ENCODE measurements around the gene CARS1.

Gene CARS1

DNA sequence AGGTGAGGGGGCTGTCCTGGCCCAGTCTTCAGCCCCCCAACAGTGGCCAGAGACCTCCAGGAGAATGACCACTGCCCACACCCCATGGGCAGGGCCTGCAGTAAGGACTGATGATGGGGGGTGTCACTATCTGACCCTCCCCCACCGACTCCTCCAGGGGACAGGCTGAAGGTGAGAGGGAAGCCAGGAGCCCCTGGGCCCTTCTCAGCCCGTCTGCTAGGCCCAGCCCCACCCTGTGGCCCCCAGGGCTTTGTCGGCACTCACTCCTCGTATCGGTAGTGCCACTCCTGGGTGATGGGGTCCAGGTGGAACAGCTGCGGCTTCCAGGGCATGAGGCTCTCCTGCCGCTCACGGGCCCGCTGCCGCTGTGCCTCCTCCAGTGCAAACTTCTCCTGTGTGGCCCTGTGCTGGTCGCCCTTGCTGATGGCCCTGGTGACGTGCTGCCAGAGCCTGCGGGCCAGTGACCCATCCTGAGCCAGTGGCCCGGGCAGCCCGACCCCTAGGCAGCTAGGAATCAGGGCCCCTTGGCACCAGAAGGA is 35.4 kb upstream of the CARS1 start:
- no peak for DNase-seq
- Histone ChIP-seq H3K9me3 (ENCODE audit: control extremely low read depth in 1 of 5, control insufficient read depth in 4 of 5, insufficient read depth in 2 of 5, low read depth in 1 of 5, low read length in 4 of 5) (no peaks in the 10 kb centered on the region), H3K4me1 (ENCODE audit: control extremely low read depth in 1 of 4, control insufficient read depth in 4 of 4, insufficient read depth in 4 of 4, low read length in 3 of 4) (peaks cover 0 to 14% (median 6%) of the 10 kb centered on the region in 4 experiments), H3K36me3 (ENCODE audit: control insufficient read depth in 4 of 4, insufficient read depth in 4 of 4, low read length in 3 of 4) (peaks cover 0 to 30% (median 12%) of the 10 kb centered on the region in 4 experiments), H3K27me3 (replicated peaks in 2 of 5; ENCODE audit: control insufficient read depth in 4 of 5, insufficient read depth in 5 of 5, low read length in 4 of 5) (no peaks in the 10 kb centered on the region), H3K27ac (ENCODE audit: insufficient read depth in 1 of 2, low read depth in 1 of 2, low read length in 2 of 2, poor library complexity in 1 of 2, severe bottlenecking in 2 of 2) (no peak overlapping the region), H3K4me3 (ENCODE audit: control insufficient read depth in 1 of 7, extremely low read depth in 1 of 7, insufficient read depth in 4 of 7, low read depth in 2 of 7, low read length in 6 of 7) (no peak overlapping the region)
- WGBS (ENCODE audit: insufficient coverage) = 95% methylated on average over 11 of the region's 15 CpGs
- POLR2A ChIA-PET = no interaction called here
- CTCF ChIA-PET = interaction anchor here (0.9 to 6.8 kb wide), 6 partner anchors 11 to 122 kb away, joined by 3 to 87 read pairs (median 4); no protein-coding TSS in a partner anchor

DNA sequence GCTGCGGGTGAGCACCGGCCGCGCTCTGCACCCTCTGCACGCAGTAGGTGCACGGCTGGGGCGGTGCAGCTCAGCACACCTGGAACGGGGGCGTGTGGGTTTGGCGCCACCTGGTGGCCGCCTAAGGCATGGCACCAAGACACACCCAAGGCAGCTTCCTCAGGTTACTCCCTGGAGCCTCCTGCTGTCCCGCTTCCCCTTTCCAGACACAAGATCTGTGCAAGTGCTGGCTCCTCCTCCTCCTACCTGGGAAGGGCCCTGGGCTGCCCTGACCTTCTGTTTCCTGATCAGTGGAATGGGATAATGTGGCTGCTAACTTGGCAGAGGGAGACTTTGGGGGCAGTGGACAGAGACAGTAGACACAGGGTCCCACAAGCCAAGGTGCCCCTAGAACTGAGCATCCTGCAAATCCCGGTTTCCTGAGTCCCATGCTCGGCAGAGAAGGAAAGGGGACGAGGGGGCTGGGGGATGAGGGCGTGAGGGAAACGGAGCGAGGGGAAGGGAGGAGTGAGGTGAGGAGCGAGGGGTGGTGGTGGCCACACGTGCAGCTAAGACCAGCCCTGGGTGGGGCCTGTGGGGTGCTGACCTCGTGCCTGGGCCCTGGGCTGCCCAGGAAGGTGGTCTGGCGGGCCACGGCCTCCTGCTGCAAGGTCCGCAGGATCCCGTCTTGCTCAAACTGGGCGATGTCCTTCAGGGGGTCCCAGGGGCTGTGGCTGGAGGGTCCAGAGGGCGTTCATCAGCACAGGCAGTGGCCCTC is 34.8 kb upstream of the CARS1 start:
- CTCF ChIA-PET = interaction anchor here (0.6 to 6.8 kb wide), 21 partner anchors 12 to 559 kb away, joined by 3 to 87 read pairs (median 5); no protein-coding TSS in a partner anchor
- no peak overlapping the region for H3K4me3 ChIP-seq (ENCODE audit: control insufficient read depth in 1 of 7, extremely low read depth in 1 of 7, insufficient read depth in 4 of 7, low read depth in 2 of 7, low read length in 6 of 7)
- peak; percentile 43 to 54 (median 45) for DNase-seq
- peaks cover 0 to 30% (median 12%) of the 10 kb centered on the region in 4 experiments for H3K36me3 ChIP-seq (ENCODE audit: control insufficient read depth in 4 of 4, insufficient read depth in 4 of 4, low read length in 3 of 4)
- H3K27ac ChIP-seq (ENCODE audit: insufficient read depth in 1 of 2, low read depth in 1 of 2, low read length in 2 of 2, poor library complexity in 1 of 2, severe bottlenecking in 2 of 2) = no peak overlapping the region
- H3K9me3 ChIP-seq (ENCODE audit: control extremely low read depth in 1 of 5, control insufficient read depth in 4 of 5, insufficient read depth in 2 of 5, low read depth in 1 of 5, low read length in 4 of 5) = no peaks in the 10 kb centered on the region
- 33% methylated on average over 19 of the region's 27 CpGs for WGBS (ENCODE audit: insufficient coverage)
- H3K27me3 ChIP-seq (replicated peaks in 2 of 5; ENCODE audit: control insufficient read depth in 4 of 5, insufficient read depth in 5 of 5, low read length in 4 of 5) = no peaks in the 10 kb centered on the region
- POLR2A ChIA-PET = no interaction called here
- peaks cover 0 to 15% (median 6%) of the 10 kb centered on the region in 4 experiments for H3K4me1 ChIP-seq (ENCODE audit: control extremely low read depth in 1 of 4, control insufficient read depth in 4 of 4, insufficient read depth in 4 of 4, low read length in 3 of 4)

DNA sequence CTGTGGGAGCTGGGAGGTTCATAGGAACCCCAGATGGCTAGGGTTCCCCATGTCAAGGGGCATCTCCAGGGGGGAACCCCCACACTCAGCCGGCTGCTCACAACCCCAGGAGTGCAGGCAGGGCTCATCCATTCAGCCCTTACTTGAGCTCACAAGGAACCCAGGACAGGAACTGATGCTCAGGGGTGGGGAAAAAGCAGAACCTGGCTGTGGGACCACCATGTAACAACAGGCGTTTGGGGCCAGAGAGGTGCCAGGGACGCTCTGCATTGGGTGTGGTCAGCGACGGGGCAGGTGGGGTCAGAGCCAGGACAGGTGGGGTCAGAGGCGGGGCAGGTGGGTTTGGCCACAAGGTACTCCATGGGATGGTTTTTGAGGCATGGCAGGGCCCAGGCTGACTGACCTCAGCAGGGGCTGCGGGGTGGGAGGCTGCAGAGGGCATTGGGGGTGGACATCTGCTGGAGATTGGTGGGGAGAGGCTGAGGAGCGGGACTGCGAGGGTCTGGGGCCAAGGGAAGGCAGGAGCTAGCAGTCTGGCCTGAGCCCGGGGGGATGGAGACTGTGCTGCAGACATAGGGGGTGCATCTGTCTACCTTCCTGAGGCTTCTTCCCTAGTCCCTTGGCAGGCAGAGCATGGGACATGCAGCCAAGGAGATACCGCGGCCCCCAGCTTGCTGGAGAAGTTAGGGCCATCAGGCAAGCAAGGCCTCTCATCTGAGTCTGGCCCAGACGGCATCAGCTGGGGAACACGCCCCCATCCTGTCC is 34.0 kb upstream of the CARS1 start:
- H3K36me3 ChIP-seq (ENCODE audit: control insufficient read depth in 4 of 4, insufficient read depth in 4 of 4, low read length in 3 of 4) = peaks cover 0 to 30% (median 12%) of the 10 kb centered on the region in 4 experiments
- no peak overlapping the region for H3K27ac ChIP-seq (ENCODE audit: insufficient read depth in 1 of 2, low read depth in 1 of 2, low read length in 2 of 2, poor library complexity in 1 of 2, severe bottlenecking in 2 of 2)
- ChIA-PET POLR2A (no interaction called here), CTCF (interaction anchor here (0.6 to 6.8 kb wide), 24 partner anchors 12 to 560 kb away, joined by 3 to 87 read pairs (median 4); no protein-coding TSS in a partner anchor)
- no peaks in the 10 kb centered on the region for H3K27me3 ChIP-seq (replicated peaks in 2 of 5; ENCODE audit: control insufficient read depth in 4 of 5, insufficient read depth in 5 of 5, low read length in 4 of 5)
- H3K9me3 ChIP-seq (ENCODE audit: control extremely low read depth in 1 of 5, control insufficient read depth in 4 of 5, insufficient read depth in 2 of 5, low read depth in 1 of 5, low read length in 4 of 5) = no peaks in the 10 kb centered on the region
- no peak overlapping the region for H3K4me3 ChIP-seq (ENCODE audit: control insufficient read depth in 1 of 7, extremely low read depth in 1 of 7, insufficient read depth in 4 of 7, low read depth in 2 of 7, low read length in 6 of 7)
- WGBS (ENCODE audit: insufficient coverage) = 83% methylated on average over 13 of the region's 14 CpGs
- H3K4me1 ChIP-seq (ENCODE audit: control extremely low read depth in 1 of 4, control insufficient read depth in 4 of 4, insufficient read depth in 4 of 4, low read length in 3 of 4) = peaks cover 0 to 15% (median 6%) of the 10 kb centered on the region in 4 experiments
- no peak for DNase-seq

DNA sequence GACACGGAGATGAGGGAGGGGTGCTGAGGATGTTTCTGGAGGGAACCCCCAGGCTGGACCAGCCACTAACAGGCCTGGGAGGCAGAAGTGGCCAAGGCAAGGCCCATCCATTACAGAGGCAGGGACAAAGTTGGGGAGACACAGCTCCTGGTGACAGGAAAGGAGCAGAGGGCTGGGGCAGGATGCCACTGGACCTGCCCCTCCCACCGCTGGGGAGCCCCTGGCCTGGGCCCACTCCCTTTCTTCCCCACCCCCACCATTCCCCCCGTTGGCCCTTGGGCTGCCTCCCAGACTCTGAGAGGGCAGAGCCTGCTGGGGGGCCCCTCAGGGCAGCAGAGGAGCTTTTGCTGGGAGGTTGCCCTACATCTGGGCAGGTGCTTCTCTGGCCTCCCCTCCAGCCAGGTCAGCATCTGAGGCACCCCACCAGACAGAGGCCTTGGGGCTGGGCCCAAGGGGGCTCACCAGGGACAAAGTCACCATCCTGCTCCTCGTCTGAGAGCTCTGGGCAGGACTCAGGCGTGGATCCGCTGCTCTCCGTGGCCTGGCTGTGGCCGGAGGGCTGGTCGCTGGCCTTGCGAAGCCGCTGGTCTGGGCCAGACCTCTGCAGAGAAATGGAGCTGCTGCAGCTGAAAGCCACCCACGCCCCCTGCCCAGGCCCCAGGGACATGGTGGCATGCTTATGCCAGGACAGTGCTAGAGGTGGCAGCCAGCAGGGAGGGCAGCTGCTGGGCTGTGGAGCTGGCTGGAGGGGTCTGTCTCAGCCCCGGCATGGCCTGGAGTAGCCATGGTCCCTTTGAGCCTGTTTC is 33.1 kb upstream of the CARS1 start:
- ChIA-PET CTCF (interaction anchor here (0.7 to 6.8 kb wide), 16 partner anchors 12 to 559 kb away, joined by 3 to 87 read pairs (median 6); no protein-coding TSS in a partner anchor), POLR2A (no interaction called here)
- Histone ChIP-seq H3K27ac (ENCODE audit: insufficient read depth in 1 of 2, low read depth in 1 of 2, low read length in 2 of 2, poor library complexity in 1 of 2, severe bottlenecking in 2 of 2) (no peak overlapping the region), H3K36me3 (ENCODE audit: control insufficient read depth in 4 of 4, insufficient read depth in 4 of 4, low read length in 3 of 4) (peaks cover 0 to 27% (median 10%) of the 10 kb centered on the region in 4 experiments), H3K4me3 (ENCODE audit: control insufficient read depth in 1 of 7, extremely low read depth in 1 of 7, insufficient read depth in 4 of 7, low read depth in 2 of 7, low read length in 6 of 7) (no peak overlapping the region), H3K27me3 (replicated peaks in 2 of 5; ENCODE audit: control insufficient read depth in 4 of 5, insufficient read depth in 5 of 5, low read length in 4 of 5) (peaks cover 0 to 1% (median 0%) of the 10 kb centered on the region in 5 experiments), H3K4me1 (ENCODE audit: control extremely low read depth in 1 of 4, control insufficient read depth in 4 of 4, insufficient read depth in 4 of 4, low read length in 3 of 4) (peaks cover 0 to 15% (median 6%) of the 10 kb centered on the region in 4 experiments), H3K9me3 (ENCODE audit: control extremely low read depth in 1 of 5, control insufficient read depth in 4 of 5, insufficient read depth in 2 of 5, low read depth in 1 of 5, low read length in 4 of 5) (no peaks in the 10 kb centered on the region)
- no peak for DNase-seq
- WGBS (ENCODE audit: insufficient coverage) = 98% methylated on average over 11 of the region's 13 CpGs

DNA sequence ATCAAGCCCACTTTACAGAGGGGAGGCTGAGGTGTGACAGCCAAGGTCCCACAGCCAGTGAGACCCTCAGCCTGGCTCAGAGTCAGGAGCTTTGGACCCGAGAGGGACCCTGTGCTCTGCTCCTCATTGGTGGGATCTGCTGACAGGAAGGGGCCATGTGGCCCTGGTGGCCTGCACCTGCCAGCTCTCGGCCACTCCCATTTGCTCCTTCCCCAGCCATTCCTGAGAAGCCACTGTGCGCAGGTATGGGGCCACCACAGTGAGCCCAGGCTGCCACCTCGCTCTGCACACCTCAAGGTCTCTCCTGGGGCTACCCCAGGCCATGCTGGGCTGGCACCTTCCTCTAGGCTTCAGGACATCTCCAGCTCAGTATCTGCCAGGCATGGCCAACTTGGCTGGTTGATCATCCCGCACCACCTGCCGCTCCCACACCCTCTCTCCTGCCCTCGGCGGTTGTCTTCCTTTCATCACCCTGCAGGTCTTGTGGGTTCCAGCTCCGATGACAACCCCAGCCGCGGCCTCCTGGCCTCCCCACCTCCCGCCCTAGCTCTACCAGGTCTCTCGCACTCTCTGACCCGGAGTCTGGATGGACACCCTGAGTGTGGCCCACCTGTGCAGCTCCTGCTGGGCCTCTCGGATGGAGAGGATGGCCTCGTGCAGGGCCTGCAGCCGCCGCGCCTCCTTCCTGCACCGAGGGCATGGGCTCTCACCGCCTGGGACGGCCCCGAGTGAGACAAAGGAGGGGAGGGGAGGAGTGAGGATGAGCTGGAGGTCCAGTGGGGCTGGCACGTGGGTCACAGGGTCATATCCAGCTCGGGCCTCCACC is 32.2 kb upstream of the CARS1 start:
- H3K9me3 ChIP-seq (ENCODE audit: control extremely low read depth in 1 of 5, control insufficient read depth in 4 of 5, insufficient read depth in 2 of 5, low read depth in 1 of 5, low read length in 4 of 5) = no peaks in the 10 kb centered on the region
- POLR2A ChIA-PET = no interaction called here
- H3K36me3 ChIP-seq (ENCODE audit: control insufficient read depth in 4 of 4, insufficient read depth in 4 of 4, low read length in 3 of 4) = peaks cover 0 to 26% (median 9%) of the 10 kb centered on the region in 4 experiments
- WGBS (ENCODE audit: insufficient coverage) = 97% methylated on average over 15 of the region's 25 CpGs
- peaks cover 0 to 3% (median 0%) of the 10 kb centered on the region in 5 experiments for H3K27me3 ChIP-seq (replicated peaks in 2 of 5; ENCODE audit: control insufficient read depth in 4 of 5, insufficient read depth in 5 of 5, low read length in 4 of 5)
- no peak overlapping the region for H3K27ac ChIP-seq (ENCODE audit: insufficient read depth in 1 of 2, low read depth in 1 of 2, low read length in 2 of 2, poor library complexity in 1 of 2, severe bottlenecking in 2 of 2)
- CTCF ChIA-PET = interaction anchor here (0.8 to 6.8 kb wide), 10 partner anchors 14 to 139 kb away, joined by 3 to 87 read pairs (median 4); no protein-coding TSS in a partner anchor
- H3K4me1 ChIP-seq (ENCODE audit: control extremely low read depth in 1 of 4, control insufficient read depth in 4 of 4, insufficient read depth in 4 of 4, low read length in 3 of 4) = peaks cover 0 to 15% (median 6%) of the 10 kb centered on the region in 4 experiments
- H3K4me3 ChIP-seq (ENCODE audit: control insufficient read depth in 1 of 7, extremely low read depth in 1 of 7, insufficient read depth in 4 of 7, low read depth in 2 of 7, low read length in 6 of 7) = no peak overlapping the region
- DNase-seq = no peak

DNA sequence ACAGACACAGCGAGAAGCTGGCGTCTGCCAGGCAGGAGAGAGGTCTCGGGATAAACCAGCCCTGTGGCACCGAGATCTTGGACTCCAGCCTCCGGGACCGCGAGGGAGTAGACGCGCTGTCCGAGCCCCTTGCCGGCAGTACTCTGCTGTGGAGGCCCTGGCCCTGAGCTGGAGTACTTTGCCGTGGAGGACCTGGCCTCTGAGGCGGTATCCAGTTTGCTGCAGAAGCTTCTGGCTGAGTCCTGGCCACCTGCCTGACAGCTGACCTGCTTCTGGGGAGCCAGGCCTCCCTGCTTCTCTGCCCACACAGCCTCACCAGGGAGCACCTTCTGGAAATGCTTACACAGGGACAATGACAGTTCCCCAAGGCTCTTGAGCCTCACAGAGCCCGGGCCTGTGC is 31.6 kb upstream of the CARS1 start:
- H3K4me1 ChIP-seq (ENCODE audit: control extremely low read depth in 1 of 4, control insufficient read depth in 4 of 4, insufficient read depth in 4 of 4, low read length in 3 of 4) = peaks cover 0 to 15% (median 6%) of the 10 kb centered on the region in 4 experiments
- POLR2A ChIA-PET = no interaction called here
- DNase-seq = no peak
- peaks cover 0 to 19% (median 5%) of the 10 kb centered on the region in 4 experiments for H3K36me3 ChIP-seq (ENCODE audit: control insufficient read depth in 4 of 4, insufficient read depth in 4 of 4, low read length in 3 of 4)
- no peaks in the 10 kb centered on the region for H3K9me3 ChIP-seq (ENCODE audit: control extremely low read depth in 1 of 5, control insufficient read depth in 4 of 5, insufficient read depth in 2 of 5, low read depth in 1 of 5, low read length in 4 of 5)
- WGBS (ENCODE audit: insufficient coverage) = 97% methylated on average over 14 of the region's 14 CpGs
- H3K27ac ChIP-seq (ENCODE audit: insufficient read depth in 1 of 2, low read depth in 1 of 2, low read length in 2 of 2, poor library complexity in 1 of 2, severe bottlenecking in 2 of 2) = no peak overlapping the region
- no peak overlapping the region for H3K4me3 ChIP-seq (ENCODE audit: control insufficient read depth in 1 of 7, extremely low read depth in 1 of 7, insufficient read depth in 4 of 7, low read depth in 2 of 7, low read length in 6 of 7)
- CTCF ChIA-PET = interaction anchor here (0.6 to 6.8 kb wide), 8 partner anchors 14 to 1469 kb away, joined by 3 to 87 read pairs (median 4); no protein-coding TSS in a partner anchor
- peaks cover 0 to 3% (median 0%) of the 10 kb centered on the region in 5 experiments for H3K27me3 ChIP-seq (replicated peaks in 2 of 5; ENCODE audit: control insufficient read depth in 4 of 5, insufficient read depth in 5 of 5, low read length in 4 of 5)

Measured in common myeloid progenitor, CD34-positive (primary cell).